ENCODE data around the gene EGR1.

EGR1 gene

DNA sequence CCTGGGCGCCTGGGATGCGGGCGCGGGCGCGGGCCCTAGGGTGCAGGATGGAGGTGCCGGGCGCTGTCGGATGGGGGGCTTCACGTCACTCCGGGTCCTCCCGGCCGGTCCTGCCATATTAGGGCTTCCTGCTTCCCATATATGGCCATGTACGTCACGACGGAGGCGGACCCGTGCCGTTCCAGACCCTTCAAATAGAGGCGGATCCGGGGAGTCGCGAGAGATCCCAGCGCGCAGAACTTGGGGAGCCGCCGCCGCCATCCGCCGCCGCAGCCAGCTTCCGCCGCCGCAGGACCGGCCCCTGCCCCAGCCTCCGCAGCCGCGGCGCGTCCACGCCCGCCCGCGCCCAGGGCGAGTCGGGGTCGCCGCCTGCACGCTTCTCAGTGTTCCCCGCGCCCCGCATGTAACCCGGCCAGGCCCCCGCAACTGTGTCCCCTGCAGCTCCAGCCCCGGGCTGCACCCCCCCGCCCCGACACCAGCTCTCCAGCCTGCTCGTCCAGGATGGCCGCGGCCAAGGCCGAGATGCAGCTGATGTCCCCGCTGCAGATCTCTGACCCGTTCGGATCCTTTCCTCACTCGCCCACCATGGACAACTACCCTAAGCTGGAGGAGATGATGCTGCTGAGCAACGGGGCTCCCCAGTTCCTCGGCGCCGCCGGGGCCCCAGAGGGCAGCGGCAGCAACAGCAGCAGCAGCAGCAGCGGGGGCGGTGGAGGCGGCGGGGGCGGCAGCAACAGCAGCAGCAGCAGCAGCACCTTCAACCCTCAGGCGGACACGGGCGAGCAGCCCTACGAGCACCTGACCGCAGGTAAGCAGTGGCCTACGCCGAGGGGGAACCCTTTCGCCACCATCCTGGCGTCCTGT lies at the start of gene EGR1:
Gene EGR1, plus strand, starts transcription at position 219 of the 864 bp plus-strand sequence. Its CDS starts 283 bp downstream, at position 502.
- peak; percentile 35 for DNase-seq

DNA sequence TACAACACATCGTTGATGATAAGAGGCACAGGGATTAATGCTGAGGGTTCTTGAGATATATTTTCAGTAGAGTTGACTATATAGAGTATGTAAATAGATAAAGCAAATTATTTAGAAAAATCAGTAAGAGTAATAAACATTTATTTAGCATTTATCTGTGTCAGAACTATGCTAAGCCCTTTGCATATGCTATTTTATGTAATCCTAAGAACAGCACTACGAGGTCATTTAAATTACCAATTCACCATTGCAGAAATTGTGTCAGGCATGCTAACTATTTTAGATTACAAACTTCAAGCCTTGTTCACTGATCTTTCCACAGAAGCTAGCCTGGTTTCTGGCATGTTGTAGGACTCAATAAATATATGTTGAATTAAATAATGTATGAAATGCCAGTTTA lies 46.8 kb upstream of the EGR1 start:
- DNase-seq = no peak

DNA sequence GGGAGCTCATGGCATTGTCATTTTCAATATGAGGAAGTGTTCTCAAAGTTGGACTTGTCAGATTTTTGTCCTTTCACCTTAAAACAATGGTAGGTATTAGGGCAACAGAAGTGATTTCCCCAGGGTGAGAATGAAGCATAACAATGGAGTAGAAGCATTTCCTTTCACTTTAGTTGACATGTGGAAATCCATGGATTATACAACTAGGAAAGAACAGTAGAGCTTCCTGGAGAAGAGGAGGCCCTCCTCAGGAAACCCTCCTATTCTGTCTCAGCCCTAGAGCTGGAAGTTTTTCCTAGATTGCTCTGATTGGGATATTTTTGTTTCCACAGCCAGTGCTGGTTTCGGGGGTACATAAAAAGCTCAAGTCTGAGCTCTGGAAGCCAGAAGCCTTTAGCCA lies 40.2 kb upstream of the EGR1 start:
- DNase-seq = no peak

DNA sequence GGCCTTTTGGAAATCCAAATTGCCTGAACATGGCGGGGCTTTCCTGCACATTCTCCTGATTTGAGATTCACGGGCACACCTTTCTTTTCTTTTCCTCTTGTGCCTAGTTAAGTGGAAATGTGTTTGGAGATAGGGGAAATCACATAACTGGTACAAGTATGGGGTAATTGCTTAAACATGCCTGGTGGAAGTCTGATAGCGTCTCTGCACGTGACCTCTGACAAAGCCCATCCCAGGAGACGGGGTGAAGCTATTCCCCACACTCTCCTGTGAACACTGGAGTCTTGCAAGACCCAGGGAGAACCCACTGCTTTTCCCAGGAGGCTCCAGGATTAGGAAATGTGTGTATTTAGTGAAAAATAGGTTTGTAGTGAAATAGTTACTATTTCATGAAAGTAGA lies 29.3 kb upstream of the EGR1 start:
- no peak for DNase-seq

DNA sequence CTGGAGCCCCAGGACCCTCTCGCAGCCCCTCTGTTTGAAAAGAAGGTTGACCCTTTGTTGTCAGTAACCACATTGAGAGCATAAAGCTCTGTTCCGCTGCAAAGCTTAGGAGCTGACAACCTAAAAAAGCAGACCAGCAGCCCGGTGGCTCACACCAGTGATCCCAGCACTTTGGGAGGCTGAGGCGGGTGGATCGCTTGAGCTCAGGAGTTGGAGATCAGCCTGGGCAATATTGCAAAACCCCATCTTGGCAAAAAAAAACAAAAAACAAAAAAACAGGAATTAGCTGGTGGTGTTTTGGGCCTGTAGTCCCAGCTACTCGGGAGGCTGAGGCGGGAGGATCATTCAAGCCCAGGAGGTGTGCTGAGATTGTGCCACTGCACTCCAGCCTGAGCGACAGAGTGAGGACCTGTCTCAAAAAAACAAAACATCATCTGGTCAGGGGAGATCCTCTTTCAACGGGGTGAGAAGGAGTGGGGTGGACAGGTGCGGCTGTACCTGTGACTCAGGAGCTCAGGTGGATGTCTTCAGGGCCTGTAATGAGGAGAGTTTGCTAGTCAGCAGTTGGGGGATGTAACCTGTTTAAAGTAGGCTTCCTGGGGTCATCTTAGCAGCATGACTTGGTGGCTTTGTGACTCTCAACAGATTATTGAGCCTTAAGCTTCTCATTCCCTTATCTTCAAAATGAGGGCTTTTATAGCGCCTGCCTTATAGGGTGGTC lies 27.1 kb upstream of the EGR1 start:
- DNase-seq = no peak

DNA sequence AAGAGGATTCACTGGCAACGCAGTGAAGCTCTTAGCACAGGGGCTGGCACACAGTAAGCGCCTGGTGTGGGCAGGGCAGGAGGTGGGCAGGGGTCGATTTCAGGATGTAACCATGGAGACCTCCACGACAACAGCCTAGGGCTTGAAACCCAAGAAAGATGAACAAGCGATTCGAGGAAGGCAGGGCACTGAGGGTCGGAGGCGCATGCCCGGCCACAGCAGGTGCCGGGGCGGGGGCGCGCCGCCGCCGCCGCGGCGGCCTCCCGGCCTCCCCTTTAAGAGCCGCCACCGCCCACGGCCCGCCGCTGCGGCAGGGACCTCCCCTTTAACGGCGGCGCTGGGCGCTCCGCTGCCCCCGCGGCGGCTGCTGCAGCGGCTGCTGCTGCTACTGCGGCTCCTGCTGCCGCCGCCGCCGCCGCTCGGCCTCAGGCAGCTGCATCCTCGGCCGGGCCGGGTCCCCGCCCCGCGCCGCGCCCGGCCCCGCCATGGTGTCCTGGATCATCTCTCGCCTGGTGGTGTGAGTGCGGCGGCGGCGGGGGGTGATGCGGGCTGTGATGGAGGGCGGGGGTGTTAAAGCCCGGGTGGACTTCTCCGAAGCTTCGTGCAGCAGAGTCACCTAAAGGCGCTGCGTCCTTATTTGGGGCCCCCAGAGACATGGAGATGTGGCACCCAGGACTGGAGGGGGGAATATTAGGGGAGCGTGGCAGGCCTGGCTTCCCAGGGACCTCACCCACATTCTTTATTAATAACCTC lies 26.4 kb upstream of the EGR1 start, which contains the start of gene REEP2:
Gene REEP2, plus strand, starts transcription at position 334 of the 753 bp plus-strand sequence. Its CDS starts 152 bp downstream, at position 486.
- DNase-seq = no peak

DNA sequence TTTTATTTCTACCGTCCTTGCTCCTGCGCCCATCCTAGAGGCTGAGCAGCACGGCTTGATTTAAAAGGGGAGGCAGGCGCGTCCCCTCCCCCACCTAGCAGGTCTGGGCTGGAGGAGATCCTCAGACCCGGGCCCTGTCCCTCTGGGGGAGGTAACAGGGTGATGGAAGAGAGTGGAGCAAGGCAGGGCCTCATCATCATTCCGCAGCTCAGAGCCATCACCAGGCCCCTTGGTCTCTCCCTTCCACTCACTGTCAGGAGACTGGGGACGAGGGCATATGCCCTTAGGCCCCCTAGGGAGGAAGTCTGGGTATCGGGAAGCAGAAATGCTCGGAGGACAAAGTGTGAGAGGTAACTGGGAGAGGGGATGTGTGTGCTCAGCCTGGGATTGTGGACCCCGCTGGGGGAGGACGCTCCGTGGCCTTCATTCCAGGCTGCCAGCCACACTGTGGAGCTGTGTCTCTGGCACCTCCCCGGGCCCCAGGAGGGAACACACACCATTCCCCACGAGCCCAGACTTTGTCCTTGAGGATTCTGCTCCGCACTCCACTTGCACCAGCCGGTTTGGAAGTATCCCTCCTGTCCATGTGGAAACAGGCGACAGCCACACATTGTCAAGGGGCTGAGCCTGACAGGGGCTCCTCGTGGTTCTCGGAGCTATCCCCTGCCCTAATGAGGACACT lies 25.7 kb upstream of the EGR1 start:
- DNase-seq = no peak

DNA sequence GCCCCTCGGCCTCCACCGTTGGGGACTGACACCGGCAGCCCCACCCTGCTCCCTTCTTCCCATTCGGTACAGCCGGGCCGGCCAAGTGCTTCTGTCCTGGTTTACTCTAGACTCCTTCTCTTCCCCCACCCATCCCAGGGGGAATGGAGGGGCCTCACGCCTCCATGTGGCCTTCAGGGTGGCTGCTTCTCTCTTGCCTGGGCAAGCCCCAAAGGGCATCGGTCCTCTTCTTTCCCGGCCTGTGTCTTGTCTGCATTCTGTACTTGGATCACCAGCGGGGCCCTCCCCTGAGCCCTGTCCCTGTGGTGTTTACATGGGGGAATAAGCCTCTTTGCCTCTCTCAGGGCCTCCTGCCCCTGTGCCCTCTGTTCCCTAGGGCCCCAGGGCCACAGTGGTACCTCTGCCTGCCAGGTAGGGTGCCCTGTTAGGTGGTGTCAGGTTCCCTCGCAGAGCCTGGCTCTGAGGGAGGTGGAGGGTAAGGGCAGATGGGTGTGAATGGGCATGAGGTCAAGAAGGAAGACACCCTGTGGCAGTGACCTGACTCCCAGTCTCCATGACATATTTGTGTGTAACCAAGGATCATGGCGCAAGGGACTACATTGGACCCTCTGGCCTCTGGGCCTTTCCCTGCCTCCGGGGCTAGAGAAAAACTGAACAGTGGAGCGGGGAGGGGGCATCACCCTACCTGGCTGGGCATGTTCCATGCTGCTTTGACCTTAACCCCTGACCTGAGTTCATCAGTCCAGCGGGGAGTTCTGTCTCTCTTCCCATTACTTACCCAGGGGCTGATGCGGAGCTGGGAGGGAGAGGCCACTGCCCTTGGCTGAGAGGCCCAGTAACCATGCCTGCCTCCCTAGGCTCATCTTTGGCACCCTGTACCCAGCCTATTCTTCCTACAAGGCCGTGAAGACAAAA lies 24.9 kb upstream of the EGR1 start:
- no peak for DNase-seq

DNA sequence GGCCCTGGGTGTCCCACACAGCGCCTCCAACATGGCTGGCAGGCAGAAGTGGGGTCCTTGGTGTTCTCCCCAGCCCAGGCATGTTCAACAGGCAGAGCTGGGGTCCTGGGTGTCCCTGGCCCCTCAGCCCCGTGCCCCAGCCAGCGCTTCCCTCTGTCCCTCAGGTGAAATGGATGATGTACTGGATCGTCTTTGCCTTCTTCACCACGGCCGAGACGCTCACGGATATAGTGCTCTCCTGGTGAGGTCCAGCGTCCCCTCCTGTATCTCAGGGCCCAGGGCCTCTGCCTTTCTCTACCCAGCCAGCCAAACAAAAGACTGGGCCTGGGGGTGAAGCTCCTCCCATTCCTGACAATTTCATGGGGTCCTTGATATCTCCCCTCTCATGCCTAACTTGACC lies 24.1 kb upstream of the EGR1 start:
- no peak for DNase-seq

DNA sequence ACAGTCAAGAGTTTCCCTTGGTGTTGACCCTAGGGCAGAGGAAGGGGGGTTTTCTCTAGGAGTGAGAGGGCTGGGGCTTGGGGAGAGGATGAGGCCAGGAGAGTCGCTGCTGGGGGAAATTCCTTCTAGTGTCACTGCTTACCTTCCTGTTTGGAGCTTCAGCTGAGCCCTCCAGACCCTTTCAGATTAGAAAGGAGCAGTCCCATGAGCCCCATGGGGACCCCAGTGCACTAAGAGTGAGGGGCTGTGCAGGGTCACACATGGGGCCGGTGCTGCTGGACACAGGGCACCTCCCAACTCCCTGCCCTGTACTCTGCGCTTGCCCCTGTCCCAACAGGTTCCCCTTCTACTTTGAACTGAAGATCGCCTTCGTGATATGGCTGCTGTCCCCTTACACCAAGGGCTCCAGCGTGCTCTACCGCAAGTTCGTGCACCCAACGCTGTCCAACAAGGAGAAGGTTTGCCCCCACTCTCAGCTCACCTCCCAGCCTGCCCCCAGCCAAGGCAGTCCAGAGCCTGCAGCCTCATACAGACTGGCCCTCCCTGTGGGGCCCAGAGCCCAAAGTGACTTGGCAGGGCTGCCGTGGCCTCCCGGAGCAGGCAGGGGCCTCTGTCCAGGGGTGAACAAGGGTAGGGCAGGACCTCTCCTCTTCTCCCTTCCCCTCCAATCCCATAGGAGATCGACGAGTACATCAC lies 21.1 kb upstream of the EGR1 start:
- no peak for DNase-seq

DNA sequence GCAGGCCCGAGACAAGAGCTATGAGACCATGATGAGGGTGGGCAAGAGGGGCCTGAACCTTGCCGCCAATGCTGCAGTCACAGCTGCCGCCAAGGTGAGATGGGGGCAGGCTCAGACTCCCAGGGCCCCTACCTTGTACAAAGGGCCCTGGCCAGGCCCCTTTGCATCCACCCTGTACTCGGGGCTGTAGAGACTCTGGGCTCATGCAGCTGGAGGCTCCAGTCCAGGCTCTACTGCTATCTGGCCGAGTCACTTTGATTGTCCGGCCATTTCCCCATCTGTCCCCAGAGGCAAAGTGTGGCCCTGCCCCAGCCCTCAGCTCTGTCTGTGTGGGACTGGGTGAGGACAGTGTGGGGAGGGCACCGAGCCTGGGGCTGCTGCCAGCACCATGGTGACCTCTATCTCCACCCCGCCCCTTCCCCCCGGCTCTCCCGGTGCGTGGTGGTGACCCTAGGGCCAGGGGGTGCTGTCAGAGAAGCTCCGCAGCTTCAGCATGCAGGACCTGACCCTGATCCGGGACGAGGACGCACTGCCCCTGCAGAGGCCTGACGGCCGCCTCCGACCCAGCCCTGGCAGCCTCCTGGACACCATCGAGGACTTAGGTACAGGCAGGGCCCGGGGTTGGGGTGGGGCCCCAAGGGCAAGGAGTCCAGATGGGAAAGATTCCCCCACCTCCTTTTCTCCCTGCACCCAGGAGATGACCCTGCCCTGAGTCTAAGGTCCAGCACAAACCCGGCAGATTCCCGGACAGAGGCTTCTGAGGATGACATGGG lies 20.3 kb upstream of the EGR1 start:
- DNase-seq = no peak

DNA sequence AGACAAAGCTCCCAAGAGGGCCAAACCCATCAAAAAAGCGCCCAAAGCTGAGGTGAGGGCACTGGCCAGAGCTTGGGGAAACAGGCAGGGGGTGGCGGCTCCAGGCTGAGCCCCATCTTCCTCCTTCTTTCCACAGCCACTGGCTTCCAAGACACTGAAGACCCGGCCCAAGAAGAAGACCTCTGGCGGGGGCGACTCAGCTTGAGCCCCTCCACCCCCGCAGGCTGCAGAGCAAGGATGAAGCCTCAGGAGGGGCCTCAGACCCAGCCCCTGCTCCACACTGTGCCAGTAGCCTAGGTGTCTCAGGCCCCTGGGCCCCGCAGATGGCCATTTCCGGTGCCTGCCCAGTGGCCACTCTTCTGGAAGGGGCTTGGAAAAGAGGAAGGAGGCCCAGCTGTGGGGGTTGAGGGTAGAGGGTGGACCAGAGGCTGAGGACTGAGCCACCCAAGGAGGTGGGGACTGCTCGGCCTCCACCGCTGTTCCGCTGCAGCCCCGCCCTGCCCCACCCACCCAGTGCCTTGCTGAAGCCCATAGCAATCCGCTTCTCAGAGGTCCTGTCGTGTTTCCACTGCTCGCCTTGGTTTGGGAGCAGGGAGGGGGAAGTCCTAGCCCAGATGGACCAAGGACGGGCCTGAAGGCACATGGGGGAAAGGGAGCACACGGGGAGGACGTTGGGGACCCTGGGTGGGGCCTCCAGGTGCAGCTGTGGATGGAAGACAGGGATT lies 19.6 kb upstream of the EGR1 start:
- no peak for DNase-seq

DNA sequence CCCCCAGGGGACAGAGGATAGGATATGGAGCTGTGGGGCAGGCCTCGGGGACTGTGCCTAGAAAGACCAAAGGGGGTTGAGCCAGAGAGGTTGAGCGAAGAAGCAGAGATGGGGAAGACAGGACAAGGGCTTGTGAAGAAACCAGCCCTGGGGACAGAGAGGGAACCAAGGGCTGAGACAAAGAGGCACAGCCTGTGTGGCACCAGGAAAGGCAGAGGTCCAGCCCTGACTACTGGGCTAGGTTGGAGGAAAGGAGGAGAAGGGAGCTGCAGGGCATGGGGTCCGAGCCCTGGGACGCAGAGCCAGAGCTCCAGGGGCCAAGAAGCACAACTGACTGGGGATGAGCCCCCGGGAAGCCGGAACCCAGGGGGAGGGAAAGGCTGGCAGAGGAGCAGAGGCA lies 17.2 kb upstream of the EGR1 start:
- no peak for DNase-seq

DNA sequence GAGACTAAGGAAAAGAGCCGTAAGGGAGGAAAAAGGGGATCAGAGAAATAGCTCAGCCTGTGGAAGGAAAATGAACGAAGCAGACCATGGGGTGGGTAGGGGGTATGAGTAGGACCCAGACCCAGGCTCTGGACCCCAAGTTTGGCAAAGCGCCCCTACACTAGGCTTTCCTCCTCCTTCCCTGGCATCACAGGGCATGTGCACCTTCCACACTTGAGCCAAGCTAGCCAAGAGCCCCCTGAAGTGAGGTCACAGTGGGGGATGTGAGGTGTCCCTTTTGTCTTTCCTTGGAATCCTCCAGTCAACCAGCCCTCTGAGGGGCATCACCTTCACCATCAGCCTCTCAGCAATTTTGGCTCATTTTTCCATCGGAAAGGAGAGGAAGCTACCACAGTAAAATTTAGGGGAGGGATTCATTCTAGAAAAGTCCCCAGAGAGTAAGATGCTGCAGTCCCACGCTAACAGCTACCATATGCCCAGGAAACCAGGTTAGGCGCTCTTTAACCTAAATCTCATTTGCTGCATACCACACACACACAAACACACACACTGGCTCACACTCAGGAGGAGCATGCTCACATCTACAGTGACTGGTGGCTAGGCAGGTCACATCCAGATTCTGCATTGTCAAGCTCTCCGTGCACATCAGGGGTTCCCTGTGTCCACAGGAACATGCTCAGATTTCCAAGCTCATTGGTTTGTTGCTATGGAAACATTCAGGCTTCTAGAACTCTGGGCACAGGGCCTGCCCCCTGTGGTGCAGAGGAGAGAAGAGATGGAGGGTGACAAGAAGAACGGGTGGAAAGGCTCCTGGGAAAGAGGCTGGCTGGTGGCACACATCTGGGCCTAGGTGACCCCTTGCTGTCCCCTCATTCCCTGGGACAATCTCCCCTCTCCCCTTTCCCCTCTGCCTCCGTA lies 16.5 kb upstream of the EGR1 start:
- peak; percentile 47 for DNase-seq

DNA sequence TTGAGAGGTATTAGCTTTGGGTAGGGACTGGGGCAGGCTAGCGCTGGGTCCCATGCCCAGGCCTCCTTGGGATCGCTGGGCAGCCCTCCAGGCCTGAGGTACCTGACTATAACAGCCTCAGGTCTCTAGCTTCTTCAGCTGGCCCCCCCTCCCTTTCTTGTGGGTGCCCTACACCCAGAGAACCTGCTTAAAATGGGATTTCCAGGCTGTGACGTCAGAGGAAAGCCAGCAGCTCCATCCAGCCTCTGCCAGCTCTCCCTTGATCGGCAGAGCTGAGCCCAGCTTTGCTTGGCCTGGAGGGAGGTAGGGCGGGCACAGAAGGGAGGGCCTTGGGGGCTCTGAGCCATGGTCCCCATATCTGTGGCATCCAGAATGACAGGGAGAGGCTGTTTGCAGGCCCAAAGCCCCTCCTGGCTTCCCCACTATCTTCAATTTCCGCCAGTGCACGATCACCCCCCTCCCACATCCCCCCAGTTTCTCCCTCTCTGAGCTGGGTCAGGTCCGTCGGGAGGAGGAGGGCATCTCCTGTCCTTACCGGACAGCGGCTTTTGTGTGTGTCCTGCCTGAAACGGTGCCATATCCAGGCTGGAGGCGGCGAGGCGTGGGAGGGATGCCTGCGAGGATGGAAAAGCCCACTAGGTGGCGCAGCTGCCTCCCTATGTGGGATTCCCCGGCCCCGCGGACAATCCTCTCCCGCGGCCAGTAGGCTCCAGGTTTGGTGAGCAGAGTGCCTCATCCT lies 15.6 kb upstream of the EGR1 start:
- DNase-seq = peak; percentile 20

DNA sequence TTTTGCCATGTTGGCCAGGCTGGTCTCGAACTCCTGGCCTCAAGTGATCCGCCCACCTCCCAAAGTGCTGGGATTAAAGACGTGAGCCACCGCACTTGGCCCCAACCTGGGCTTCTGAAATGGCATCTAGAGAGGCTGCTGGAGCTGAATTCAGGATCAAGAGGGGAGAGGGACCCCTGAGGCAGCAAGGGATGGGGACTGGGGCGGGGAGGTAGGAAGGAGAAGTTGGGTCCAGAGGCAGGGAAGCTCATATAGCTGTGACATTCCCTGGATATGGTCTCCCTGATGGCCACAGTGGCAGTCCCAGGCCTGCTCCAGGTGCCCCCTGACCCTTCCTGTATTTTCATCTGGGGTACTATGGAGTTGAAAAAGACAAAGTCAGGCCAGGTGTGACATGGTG lies 14.3 kb upstream of the EGR1 start:
- no peak for DNase-seq

DNA sequence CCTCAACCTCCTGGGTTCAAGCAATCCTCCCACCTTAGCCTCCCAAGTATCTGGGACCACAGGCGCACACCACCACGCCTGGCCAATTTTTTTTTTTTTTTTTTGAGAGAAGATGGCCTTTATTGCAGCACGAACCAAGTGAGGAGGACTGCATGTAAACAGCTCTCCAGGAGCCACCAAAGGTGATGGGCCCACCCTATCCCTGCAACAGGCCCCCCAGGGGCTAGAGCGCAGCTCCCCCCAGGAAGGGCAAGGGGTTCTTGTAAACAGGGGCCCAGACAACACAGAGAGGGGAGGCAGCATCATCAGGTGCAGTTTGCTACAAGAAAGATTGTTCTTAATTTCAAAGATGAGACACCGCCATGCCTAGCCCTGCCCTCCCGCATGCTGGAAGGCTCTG lies 12.6 kb upstream of the EGR1 start:
- DNase-seq = no peak

DNA sequence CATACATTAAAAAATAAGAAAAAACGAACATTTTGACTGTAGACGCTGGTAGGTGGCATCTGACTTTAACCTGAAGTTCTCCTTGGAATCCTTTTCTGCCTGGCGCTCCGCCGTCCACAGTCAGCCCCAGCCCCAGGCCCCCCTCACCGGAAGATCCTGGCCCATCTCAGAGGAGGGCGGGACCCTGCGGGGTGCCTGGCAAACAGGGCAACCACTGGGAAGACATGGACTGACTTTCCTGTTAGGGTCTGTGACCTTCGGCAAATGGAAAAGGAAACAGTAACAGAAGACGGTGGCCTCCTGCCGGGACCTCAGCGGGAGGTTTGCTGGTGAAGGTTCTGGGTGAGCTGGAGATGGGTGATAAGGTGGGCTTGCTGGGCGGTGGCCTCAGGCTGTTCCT lies 11.7 kb upstream of the EGR1 start:
- no peak for DNase-seq

Data from NCI-H187 treated with DMSO at 0.1 percent for 48 hours (cell line).